Stimulated activated CD4-positive, alpha-beta T cell treated with anti-CD3 and anti-CD28 coated beads, Interleukin-1b, Interleukin-23, amount 100 ng/mL, for 24 hours (primary cell): ENCODE data around the gene SETD7.
A peak's percentile ranks its signal among the peaks of the same experiment; 100 is the strongest.
"Not testable (repeated sequence)": the region's sequence is repeated elsewhere in the genome, so short reads cannot be mapped to it uniquely, and the experiment has no call there.

ENCODE experiments used
- DNase-seq, 4 experiments: peaks; one replicate each; pipeline ENCODE4 v3.0.0-alpha.2; 2020; ENCODE audit warnings: low read depth in 4 of 4, low spot score in 1 of 4

SETD7 gene

DNA sequence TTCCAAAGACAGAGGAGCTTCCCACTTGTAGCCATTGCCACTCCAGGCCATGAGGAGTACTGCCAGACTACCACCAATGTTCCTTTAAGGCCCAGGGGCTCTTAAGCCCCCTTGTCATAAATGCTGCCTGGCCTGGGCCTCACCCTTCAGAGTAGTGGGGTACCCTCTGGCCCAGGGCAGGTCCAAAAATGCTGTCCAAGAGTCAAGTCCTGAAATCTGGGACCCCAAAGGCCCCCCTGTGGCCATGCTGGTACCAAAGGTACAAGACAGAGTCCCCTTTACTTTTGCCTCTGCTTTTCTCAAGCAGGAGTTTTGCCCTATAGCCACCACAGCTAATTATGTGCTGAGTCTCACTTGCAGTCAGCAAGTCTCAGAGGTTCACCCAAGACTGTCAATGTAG is 85.7 kb downstream of the SETD7 start:
- DNase-seq: no peak

DNA sequence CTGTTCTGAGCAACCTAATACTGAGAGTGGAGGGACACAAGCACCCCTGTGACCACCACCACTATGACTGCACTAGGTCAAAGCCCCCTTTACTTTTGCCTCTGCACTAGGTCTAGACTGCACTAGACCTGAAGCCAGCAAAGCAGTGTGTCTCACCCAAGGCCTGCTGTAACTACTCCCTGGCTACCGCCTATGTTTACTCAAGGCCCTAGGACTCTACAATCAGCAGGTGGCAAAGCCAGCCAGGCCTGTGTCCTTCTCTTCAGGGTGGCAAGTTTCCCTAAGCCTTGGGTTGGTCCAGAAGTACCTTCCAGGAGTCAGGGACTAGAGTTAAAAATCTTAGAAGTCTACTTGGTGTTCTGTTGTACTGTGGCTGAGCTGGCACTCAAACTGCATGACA is 86.2 kb downstream of the SETD7 start:
- no peak for DNase-seq

DNA sequence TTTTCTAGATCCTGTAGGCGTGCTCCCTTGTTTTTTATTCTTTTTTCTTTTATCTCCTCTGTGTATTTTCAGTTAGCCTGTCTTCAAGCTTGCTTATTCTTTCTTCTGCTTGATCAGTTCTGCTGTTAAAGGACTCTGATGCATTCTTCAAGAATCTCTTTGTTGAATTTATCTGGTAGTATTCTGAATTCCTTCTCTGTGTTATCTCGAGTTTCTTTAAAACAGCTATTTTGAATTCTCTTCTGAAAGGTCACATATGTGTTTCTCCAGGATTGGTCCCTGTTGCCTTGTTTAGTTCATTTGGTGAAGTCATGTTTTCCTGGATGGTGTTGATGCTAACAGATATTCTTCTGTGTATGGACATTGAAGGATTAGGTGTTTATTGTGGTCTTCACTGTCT is 86.8 kb downstream of the SETD7 start:
- no peak for DNase-seq

DNA sequence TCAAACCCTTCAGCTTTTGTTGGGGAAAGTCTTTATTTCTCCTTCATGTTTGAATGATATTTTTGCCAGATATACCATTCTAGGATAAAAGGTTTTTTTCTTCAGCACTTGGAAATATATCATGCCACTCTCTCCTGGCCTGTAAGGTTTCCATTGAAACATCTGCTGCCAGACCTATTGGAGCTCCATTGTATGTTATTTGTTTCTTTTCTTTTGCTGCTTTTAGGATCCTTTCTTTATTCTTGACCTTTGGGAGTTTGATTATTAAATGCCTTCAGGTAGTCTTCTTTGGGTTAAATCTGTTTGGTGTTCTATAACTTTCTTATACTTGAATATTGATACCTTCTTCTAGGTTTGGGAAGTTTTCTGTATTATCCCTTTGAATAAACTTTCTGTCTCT is 87.3 kb downstream of the SETD7 start:
- not testable (repeated sequence) for DNase-seq

DNA sequence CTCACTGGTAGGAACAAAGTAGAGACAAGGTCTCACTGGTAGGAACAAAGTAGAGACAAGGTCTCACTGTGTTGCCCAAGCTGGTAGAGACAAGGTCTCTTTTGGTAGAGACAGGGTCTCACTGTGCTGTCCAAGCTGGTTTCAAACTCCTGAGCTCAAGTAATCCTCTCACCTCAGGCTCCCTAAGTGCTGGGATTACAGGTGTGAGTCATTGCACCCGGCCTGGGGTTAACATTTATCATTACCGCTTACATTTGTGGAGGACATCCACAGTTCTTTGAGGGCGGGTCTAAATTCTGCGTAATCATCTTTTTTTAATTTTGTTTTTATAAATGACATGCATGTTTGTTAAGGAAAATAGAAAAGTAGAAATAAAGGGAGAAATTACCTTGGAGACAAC is 90.1 kb downstream of the SETD7 start:
- no peak for DNase-seq

DNA sequence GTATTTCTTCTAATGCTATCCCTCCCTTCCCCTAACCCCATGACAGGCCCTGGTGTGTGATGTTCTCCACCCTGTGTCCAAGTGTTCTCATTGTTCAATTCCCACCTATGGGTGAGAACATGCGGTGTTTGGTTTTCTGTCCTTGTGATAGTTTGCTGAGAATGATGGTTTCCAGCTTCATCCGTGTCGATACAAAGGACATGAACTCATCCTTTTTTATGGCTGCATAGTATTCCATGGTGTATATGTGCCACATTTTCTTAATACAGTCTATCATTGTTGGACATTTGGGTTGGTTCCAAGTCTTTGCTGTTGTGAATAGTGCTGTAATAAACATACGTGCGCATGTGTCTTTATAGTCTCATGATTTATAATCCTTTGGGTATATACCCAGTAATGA is 91.5 kb downstream of the SETD7 start:
- DNase-seq: not testable (repeated sequence)

DNA sequence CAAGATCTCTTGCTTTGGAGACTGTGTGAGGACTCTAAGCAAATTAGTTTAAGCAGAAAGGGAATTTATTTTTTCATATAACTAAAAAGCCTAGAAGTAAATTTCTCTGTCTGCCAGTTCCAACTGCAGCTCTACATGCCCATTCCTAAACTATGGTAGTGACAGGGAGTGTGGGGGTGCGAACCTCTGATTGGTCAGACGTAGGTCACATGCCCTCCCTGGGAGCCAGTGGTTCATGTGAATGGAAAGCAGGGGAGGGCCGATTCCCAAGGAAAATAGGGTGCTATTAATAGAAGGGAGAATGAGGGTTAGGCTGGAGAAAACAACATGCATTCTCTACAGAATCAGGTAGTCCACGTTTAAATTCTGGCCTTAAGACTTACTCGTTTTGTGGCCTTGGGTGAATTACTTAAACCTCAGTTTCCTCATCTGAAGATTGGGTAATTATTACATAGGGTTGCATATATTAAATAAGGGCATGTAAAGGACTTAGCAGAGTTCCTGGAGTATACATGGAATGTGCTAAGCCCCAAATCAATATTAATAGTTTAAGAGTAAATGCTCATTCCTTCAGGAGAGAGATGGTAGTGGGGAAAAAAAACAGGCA is 94.9 kb downstream of the SETD7 start:
- DNase-seq: no peak

DNA sequence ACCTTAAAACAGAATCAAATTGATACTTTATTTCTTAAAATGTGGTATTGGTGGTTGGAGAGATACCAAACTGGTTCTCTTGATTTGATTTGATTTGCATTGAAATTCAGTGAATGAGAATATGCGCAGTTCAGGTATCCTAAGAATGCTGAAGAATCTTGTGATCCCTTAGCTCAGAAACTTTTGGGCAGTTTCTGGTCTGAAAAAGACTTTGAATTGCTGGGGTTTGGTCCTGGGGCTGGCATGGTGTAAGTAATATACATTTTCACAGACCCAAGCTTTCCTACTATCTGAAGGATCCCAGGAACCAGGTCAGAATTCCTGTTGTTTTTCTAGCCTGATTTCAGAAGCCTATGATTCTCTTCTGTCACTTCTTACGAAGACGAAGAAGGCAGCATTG is 95.5 kb downstream of the SETD7 start:
- DNase-seq: no peak

DNA sequence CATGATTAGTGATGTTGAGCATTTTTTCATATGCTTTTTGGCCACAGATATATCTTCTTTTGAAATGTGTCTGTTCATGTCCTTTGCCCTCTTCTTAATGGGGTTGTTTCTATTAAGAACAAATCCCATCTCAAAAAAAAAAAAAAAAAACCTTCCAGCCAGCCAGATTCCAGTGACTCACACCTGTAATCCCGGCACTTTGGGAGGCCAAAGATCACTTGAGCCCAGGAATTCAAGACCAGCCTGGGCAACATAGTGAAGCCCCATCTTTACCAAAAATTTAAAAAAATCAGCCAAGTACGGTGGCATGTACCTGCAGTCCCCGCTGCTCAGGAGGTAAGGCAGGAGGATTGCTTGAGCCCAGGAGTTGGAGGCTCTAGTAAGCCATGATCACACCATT is 97.0 kb downstream of the SETD7 start:
- no peak for DNase-seq

DNA sequence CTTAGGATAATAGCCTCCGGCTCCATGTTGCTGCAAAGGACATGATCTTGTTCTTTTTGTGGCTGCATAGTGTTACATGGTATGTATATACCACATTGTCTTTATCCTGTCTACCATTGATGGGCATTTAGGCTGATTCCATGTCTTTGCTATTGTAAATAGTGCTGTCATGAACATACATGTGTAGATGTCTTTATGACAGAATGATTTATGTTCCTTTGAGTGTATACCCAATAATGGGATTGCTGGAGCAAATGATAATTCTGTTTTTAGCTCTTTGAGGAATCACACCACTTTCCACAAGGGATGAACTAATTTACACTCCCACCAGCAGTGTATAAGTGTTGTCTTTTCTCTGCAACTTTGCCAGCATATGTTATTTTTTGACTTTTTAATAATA is 97.5 kb downstream of the SETD7 start:
- DNase-seq: no peak

DNA sequence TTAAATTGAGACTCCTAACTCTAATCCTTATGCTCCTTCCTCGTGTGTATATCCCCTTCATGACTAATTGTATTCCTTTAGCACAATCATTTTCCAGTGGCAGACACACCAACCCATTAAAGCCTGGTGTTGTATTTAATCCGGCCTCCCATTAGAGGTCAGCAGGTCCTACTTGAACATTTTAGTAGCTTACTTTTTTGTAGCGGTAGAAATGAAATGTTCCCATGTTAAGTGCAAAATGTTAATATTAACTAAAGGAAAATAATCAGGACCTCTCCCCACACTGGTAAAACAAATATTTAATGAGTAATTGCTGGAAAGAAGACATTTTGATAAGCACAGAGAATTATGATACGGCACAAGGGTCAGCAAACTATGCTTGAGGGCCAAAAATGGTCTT is 98.7 kb downstream of the SETD7 start:
- DNase-seq: no peak

DNA sequence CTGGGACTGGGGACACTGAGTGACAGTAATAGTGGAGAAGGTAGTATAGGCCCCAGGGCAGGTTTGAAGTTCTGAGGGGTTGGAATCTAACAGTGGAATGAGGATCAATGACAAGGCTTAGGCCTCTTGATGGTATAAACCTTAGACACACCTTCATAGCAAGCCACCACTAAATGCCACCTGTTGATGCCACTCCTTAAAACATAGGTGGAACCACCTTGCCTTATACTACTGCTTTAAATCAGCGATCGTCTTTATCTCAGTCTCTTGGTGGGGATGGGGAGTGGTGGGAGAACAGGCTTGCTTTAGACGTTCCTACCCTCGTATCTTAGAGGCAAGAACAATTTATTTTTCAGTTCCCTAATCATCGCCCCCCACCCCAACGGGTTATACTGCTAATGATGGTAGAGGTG is 100.9 kb downstream of the SETD7 start:
- DNase-seq: no peak

DNA sequence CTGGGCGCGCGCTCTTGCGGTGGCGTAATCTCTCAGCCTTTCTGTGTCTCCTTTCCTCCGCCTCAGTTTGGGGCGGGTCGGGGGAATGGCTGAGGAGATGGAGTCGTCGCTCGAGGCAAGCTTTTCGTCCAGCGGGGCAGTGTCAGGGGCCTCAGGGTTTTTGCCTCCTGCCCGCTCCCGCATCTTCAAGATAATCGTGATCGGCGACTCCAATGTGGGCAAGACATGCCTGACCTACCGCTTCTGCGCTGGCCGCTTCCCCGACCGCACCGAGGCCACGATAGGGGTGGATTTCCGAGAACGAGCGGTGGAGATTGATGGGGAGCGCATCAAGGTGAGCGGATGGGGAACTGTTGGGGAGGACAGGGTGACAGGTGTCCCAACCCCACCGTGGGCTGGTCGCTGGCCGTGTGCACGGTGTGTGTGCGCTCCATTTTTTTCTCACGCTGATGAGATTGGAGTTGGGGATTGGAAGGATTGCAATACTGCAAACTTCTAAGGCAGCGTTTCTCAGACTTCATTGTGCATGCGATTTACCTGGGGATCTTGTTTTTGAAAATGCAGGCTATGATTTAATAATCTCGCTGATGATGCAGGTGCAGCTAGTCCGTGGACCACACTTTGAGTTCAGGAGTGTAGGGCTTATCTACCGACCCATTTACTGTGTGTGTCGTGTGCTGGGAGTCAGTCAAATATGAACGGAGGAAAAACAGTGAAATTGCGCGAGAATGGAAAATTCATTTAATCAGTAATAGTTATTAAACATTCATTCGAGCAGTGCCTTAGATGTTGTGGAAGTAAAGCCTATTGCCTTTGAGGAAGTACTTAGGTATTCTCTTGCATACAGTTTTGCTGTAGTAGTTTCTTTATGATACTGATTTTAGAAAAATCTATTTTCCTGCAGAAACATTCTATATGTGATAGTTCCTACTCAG is 101.6 kb downstream of the SETD7 start, which contains the start of gene RAB33B:
Gene RAB33B (plus strand): TSS at position 11 of the 935 bp plus-strand sequence. CDS start 75 bp downstream, at position 86.
- no peak for DNase-seq

DNA sequence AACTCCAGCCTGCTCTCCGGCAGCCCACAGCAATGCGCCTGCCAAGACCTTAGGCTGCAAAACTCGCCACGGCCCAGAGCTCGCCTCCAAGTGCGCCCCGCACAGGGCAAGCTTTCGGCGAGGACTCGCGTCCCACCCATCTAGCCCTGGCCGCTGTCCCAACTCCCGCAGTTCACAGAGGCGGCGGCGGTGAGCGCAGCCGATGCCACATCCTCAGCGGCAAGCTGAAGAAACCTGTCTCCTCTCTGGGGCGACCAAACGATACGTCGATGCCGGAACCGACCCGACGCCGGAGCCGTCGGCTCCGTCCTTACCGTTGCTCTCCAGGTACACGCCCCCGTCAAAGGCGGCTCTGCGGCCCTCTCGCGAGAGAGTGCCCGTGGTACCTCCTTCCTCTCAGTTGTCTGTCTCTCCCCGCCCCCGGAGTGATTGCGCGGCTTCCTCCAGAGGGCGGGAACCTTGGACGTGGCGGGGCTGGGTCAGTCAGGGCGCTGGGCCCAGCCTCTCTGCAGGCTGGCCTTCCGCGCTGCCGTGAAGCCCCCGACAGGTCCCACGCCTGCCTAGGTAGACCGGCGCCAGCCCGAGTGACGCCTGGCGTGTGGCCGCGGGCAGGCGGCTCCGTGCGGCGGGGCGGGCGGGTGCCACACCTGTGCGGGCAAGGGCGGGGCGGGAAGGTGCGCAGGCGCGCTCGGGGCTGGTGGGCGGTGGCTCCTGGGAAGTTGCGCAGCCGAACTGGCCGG is 102.5 kb downstream of the SETD7 start:
- peak; percentile 87 to 97 (median 93) for DNase-seq

DNA sequence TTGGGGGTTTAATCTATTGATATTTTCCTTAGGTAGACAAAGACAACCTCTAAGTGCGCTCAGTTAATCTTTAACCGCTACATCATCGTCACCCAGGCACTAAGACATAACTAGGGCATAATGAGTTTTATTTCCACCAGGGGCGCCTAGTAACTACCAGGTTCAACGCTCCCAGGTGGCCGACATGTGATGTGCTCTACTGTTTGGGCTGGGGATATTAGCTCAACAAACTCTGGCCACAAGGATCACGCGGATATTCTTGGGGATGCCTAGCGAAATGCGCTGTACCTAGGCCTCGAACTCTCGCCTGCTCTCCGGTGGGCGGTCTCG is 103.0 kb downstream of the SETD7 start:
- peak; percentile 18 to 45 (median 36) for DNase-seq

DNA sequence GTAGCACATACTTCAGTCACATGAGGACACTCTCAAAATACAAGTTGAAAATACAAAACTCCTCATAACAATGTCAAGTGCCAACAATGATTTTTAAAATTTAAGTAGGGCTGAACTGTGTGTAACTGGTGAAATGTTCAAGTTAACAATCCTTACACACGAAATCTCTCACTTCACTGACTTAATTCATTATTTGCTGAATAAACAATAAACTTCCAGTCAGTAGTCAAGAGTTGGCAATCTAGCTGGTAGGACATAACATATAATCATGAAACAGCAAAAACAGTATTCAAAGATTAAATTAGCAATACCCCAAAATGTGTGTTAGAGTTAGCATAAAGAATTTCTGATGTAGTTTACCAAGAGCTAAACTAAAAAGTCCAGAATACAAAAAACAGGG is 104.0 kb downstream of the SETD7 start:
- DNase-seq: no peak

DNA sequence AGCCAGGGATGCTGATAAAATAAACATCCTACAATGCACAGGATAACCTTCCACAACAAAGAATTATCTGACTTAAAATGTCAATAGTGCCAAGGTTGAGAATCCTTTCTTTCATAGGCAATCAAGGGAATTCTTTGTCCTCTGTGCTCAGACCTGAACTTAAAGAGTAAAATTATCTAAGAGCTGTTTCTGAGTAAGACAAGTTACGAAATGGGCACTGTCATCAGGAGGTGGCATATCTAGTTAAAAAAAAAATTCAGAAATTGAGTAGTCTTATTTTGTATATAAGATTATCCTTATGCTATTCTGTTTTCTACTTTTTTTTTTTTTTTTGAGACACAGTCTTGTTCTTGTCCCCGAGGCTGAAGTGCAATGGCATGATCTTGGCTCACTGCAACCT is 105.4 kb downstream of the SETD7 start:
- DNase-seq: no peak

DNA sequence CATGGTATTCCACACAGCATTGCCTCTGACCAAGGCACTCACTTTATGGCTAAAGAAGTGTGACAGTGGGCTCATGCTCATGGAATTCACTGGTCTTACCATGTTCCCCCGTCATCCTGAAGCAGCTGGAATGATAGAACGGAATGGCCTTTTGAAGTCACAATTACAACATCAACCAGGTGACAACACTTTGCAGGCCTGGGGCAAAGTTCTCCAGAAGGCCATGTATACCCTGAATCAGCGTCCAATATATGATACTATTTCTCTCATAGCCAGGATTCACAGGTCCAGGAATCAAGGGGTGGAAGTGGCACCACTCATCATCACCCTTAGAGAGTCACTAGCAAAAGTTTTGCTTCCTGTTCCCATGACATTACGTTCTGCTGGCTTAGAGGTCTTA is 108.9 kb downstream of the SETD7 start:
- DNase-seq: not testable (repeated sequence)
